Measurements from ENCODE around the gene BCO1. TPM values are rescaled to one million over a fixed set of nuclear protein-coding genes. Genes with fewer than 3 reads are reported as not detected.

The BCO1 gene
- total RNA-seq, result 0.07 TPM in 1 of 2 replicates, not detected in the other

GRCh38 chr16:81238296-81239011, at the start of gene BCO1:
BCO1 (plus strand) TSS chr16:81238689; CDS start chr16:81238909, 220 bp downstream.

DNA sequence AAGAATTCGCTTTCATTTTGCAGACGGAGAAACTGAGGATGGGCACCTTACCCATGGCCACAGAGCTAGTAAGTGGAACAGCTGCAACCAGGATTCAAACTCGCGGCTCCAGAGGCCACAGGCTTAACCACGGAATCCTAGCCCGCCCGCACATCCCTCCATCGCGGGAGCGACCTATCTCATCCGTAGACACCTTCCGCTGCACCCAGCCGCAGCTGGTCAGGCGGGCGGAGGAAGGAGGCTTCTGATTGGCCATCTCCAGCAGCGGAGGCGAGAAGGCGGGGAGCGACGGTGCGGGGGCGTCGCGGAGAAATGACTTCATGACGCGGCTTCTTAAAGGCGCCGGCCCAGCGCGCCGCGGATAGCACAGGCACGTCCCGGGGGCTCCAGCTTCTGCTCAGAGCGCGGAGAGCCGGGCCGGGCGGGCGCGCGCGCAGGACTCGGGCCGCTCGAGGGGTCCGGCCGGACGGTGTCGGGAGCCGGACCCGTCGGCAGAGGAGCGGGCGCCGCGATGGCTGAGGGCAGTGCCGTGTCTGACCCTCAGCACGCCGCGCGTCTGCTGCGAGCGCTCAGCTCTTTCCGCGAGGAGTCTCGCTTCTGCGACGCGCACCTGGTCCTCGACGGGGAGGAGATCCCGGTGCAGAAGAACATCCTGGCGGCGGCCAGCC, 76.2 kb downstream of the BCO1 start, which contains the start of gene GAN:
GAN (plus strand) TSS at position 360 of the 668 bp plus-strand sequence; CDS start at position 512, 152 bp downstream.

Other genes with a start within 250 kb of the BCO1 start
- 29.6 and 30.7 TPM in 2 replicates for gene CMC2, start 231.8 kb upstream of the BCO1 start, total RNA-seq
- gene CENPN, start 231.5 kb upstream of the BCO1 start, total RNA-seq, result 14.8 and 24.9 TPM in 2 replicates
- gene ATMIN, start 202.8 kb upstream of the BCO1 start, total RNA-seq, result 50.5 and 53.3 TPM in 2 replicates
- 0.43 and 1.0 TPM in 2 replicates for gene C16orf46, start 161.5 kb upstream of the BCO1 start, total RNA-seq
- gene GCSH, start 142.3 kb upstream of the BCO1 start, total RNA-seq, result 8.3 and 14.8 TPM in 2 replicates
- gene GAN, start 76.3 kb downstream of the BCO1 start, total RNA-seq, result 8.3 and 15.6 TPM in 2 replicates
- gene CMIP, start 206.1 kb downstream of the BCO1 start, total RNA-seq, result 12.9 and 24.9 TPM in 2 replicates